HepG2 (cell line): ENCODE results near the gene SYNGR2. TPM values are rescaled to one million over a fixed set of nuclear protein-coding genes. Genes with fewer than 3 reads are reported as not detected.

Source experiments
- ATF7 ChIP-seq, 2 experiments: fragments of 450-650 bp in 1 of 2; sonication (generic) in 1 of 2; formaldehyde crosslinking in 1 of 2; IDR thresholded peaks; 2 replicates each; pipeline versions ENCODE4 v1.4.0 to v1.6.1; 2016 to 2020; ENCODE audit warnings: antibody characterized with exemption in 1 of 2, mild to moderate bottlenecking in 1 of 2, missing genetic modification reagents in 1 of 2
- BHLHE40 ChIP-seq: IDR thresholded peaks from 2 replicates; pipeline ENCODE4 v1.6.1; 2011; ENCODE audit warnings: low read length, improper control_type of control experiment
- CBX5 ChIP-seq: sonication (generic); formaldehyde crosslinking; IDR thresholded peaks from 2 replicates; pipeline ENCODE4 v1.4.0; 2020; ENCODE audit warnings: missing genetic modification reagents, borderline replicate concordance
- IRF1 ChIP-seq: sonication (generic); formaldehyde crosslinking; IDR thresholded peaks from 2 replicates; pipeline ENCODE4 v1.4.0; 2020; ENCODE audit warnings: low read depth, mild to moderate bottlenecking, missing genetic modification reagents
- RERE ChIP-seq: IDR thresholded peaks from 2 replicates; pipeline ENCODE4 v1.6.1; 2016; ENCODE audit warnings: low read depth, missing genetic modification reagents, missing compliant biosample characterization
- RNF219 ChIP-seq: sonication (generic); formaldehyde crosslinking; IDR thresholded peaks from 2 replicates; pipeline ENCODE4 v1.5.0; 2020; ENCODE audit warnings: mild to moderate bottlenecking, missing genetic modification reagents
- SMYD3 ChIP-seq: sonication (generic); formaldehyde crosslinking; IDR thresholded peaks from 2 replicates; pipeline ENCODE4 v1.8.1; 2023; ENCODE audit warnings: mild to moderate bottlenecking, missing genetic modification reagents
- STAT6 ChIP-seq: sonication (generic); formaldehyde crosslinking; IDR thresholded peaks from 2 replicates; pipeline ENCODE4 v1.4.0; 2020; ENCODE audit warnings: missing genetic modification reagents, mild to moderate bottlenecking, borderline replicate concordance
- TCF7L2 ChIP-seq: IDR thresholded peaks from 2 replicates; pipeline ENCODE4 v1.6.1; 2011; ENCODE audit warnings: mild to moderate bottlenecking, low read depth, low read length, moderate library complexity
- ZFY ChIP-seq: sonication (generic); formaldehyde crosslinking; IDR thresholded peaks from 2 replicates; pipeline ENCODE4 v1.4.0; 2020; ENCODE audit warnings: missing genetic modification reagents
- ZNF234 ChIP-seq: sonication (generic); formaldehyde crosslinking; conservative IDR thresholded peaks from 2 replicates; pipeline ENCODE4 v1.5.1; 2020; ENCODE audit warnings: mild to moderate bottlenecking, missing genetic modification reagents
- ZNF343 ChIP-seq: sonication (generic); formaldehyde crosslinking; IDR thresholded peaks from 2 replicates; pipeline ENCODE4 v1.4.0; 2020; ENCODE audit warnings: mild to moderate bottlenecking, missing genetic modification reagents
- ZNF607 ChIP-seq: sonication (generic); formaldehyde crosslinking; IDR thresholded peaks from 2 replicates; pipeline ENCODE4 v1.5.1; 2020; ENCODE audit warnings: missing genetic modification reagents, mild to moderate bottlenecking, borderline replicate concordance
- ZNF766 ChIP-seq: sonication (generic); formaldehyde crosslinking; IDR thresholded peaks from 2 replicates; pipeline ENCODE4 v1.5.0; 2020; ENCODE audit warnings: missing genetic modification reagents, borderline replicate concordance
- ZNF879 ChIP-seq: sonication (generic); formaldehyde crosslinking; IDR thresholded peaks from 2 replicates; pipeline ENCODE4 v1.8.1; 2023; ENCODE audit warnings: missing genetic modification reagents
- polyA plus RNA-seq, 8 experiments: library from polyadenylated mRNA; depleted of rRNA in 3 of 8; stranded (reverse) in 7 of 8; unstranded in 1 of 8; fragments of >200 nt; fragmentation: Illumina TruSeq in 4 of 8; extraction: Trizol in 4 of 8; gene quantifications; 2 replicates each; pipeline versions ENCODE4 v1.2.1 to v1.2.3, GENCODE V29; 2011 to 2016; ENCODE audit warnings: low read depth in 4 of 8, missing spikeins in 1 of 8, mixed read lengths in 1 of 8; ENCODE audit not compliant: insufficient read depth in 1 of 8
- total RNA-seq, 5 experiments: library from RNA; depleted of rRNA; stranded (reverse); fragments of >200 nt; fragmentation: Illumina TruSeq; extraction: Trizol; gene quantifications; 2 replicates each; pipeline ENCODE4 v1.2.3, GENCODE V29; 2016; ENCODE audit warnings: low read depth in 1 of 5

SYNGR2 gene
- total and polyA plus RNA-seq, 2 of the 13 experiments (the other 11 are each of a cell fraction or from before 2014, with no cell fraction given): 46.7 to 170 TPM

- no peak for TF ChIP-seq STAT6 (CRISPR knock-in tag)
- TF ChIP-seq ZNF879 (CRISPR knock-in tag): no peak
- no peak for TF ChIP-seq RNF219 (CRISPR knock-in tag)
- TF ChIP-seq SMYD3: no peak
- no peak for TF ChIP-seq TCF7L2
- TF ChIP-seq CBX5 (CRISPR knock-in tag): 0 out of 2 replicates have a peak, but pooled peaks have one; percentile 35
- no peak for TF ChIP-seq RERE (CRISPR knock-in tag)
- no peak for TF ChIP-seq BHLHE40
- no peak for TF ChIP-seq ATF7 (IDR thresholded peaks at IDR 0.05)
- no peak for TF ChIP-seq ATF7 (CRISPR knock-in tag; IDR thresholded peaks at IDR 0.05)
- TF ChIP-seq ZNF343 (CRISPR knock-in tag): no peak
- TF ChIP-seq ZNF766 (CRISPR knock-in tag): no peak
- peak; percentile 72; the same call in 1 of the 2 replicates for TF ChIP-seq ZNF607
- TF ChIP-seq ZFY: peak; percentile 25; the same call in 1 of the 2 replicates
- TF ChIP-seq IRF1 (CRISPR knock-in tag): no peak
- no peak for TF ChIP-seq ZNF234 (CRISPR knock-in tag)
Observed at GRCh38 chr17:78133971-78134898, 34.1 kb upstream of the SYNGR2 start (continued).
